HepG2 (cell line): ENCODE data around the gene IHH. TPM values are rescaled to one million over a fixed set of nuclear protein-coding genes. Genes with fewer than 3 reads are reported as not detected.
A peak's percentile ranks its signal among the peaks of the same experiment; 100 is the strongest.

Experiments
- GLI4 ChIP-seq: sonication (generic); formaldehyde crosslinking; IDR thresholded peaks from 2 replicates; pipeline ENCODE4 v1.5.1; 2020; ENCODE audit warnings: missing genetic modification reagents, mild to moderate bottlenecking, moderate library complexity, borderline replicate concordance
- GMEB2 ChIP-seq: IDR thresholded peaks from 2 replicates; pipeline ENCODE4 v1.6.1; 2016; ENCODE audit warnings: missing biosample characterization, missing genetic modification reagents, low read depth
- GTF3A ChIP-seq: sonication (generic); formaldehyde crosslinking; conservative IDR thresholded peaks from 2 replicates; pipeline ENCODE4 v1.4.0; 2020; ENCODE audit warnings: mild to moderate bottlenecking, missing genetic modification reagents
- MTF1 ChIP-seq: sonication (generic); formaldehyde crosslinking; IDR thresholded peaks from 2 replicates; pipeline ENCODE4 v1.5.0; 2020; ENCODE audit warnings: missing genetic modification reagents
- MYNN ChIP-seq: sonication (generic); formaldehyde crosslinking; IDR thresholded peaks from 2 replicates; pipeline ENCODE4 v1.4.0; 2020; ENCODE audit warnings: mild to moderate bottlenecking, low read depth, missing genetic modification reagents
- RFX3 ChIP-seq: IDR thresholded peaks from 2 replicates; pipeline ENCODE4 v1.6.1; 2016; ENCODE audit warnings: missing biosample characterization, missing genetic modification reagents
- TFE3 ChIP-seq: IDR thresholded peaks from 2 replicates; pipeline ENCODE4 v1.6.1; 2016
- ZKSCAN5 ChIP-seq: sonication (generic); formaldehyde crosslinking; IDR thresholded peaks from 2 replicates; pipeline ENCODE4 v1.5.1; 2020; ENCODE audit warnings: mild to moderate bottlenecking, missing genetic modification reagents
- ZNF12 ChIP-seq: sonication (generic); formaldehyde crosslinking; IDR thresholded peaks from 2 replicates; pipeline ENCODE4 v1.5.0; 2020; ENCODE audit warnings: missing genetic modification reagents
- ZNF280B ChIP-seq: sonication (generic); formaldehyde crosslinking; IDR thresholded peaks from 2 replicates; pipeline ENCODE4 v1.5.0; 2020; ENCODE audit warnings: missing genetic modification reagents, mild to moderate bottlenecking, borderline replicate concordance
- ZNF292 ChIP-seq: sonication (generic); formaldehyde crosslinking; IDR thresholded peaks from 2 replicates; pipeline ENCODE4 v1.8.1; 2022; ENCODE audit warnings: mild to moderate bottlenecking, low read depth, missing genetic modification reagents, borderline replicate concordance
- ZNF407 ChIP-seq: sonication (generic); formaldehyde crosslinking; IDR thresholded peaks from one replicate; pipeline ENCODE4 v1.5.1; 2020; ENCODE audit warnings: mild to moderate bottlenecking, missing genetic modification reagents; ENCODE audit errors: not compliant biosample characterization
- ZNF564 ChIP-seq: sonication (generic); formaldehyde crosslinking; IDR thresholded peaks from 2 replicates; pipeline ENCODE4 v1.8.1; 2023; ENCODE audit warnings: mild to moderate bottlenecking, missing genetic modification reagents
- ZNF598 ChIP-seq: sonication (generic); formaldehyde crosslinking; IDR thresholded peaks from 2 replicates; pipeline ENCODE4 v1.5.1; 2020; ENCODE audit warnings: mild to moderate bottlenecking, missing genetic modification reagents, borderline replicate concordance
- polyA plus RNA-seq, 8 experiments: library from polyadenylated mRNA; depleted of rRNA in 3 of 8; stranded (reverse) in 7 of 8; unstranded in 1 of 8; fragments of >200 nt; fragmentation: Illumina TruSeq in 4 of 8; extraction: Trizol in 4 of 8; gene quantifications; 2 replicates each; pipeline versions ENCODE4 v1.2.1 to v1.2.3, GENCODE V29; 2011 to 2016; ENCODE audit warnings: low read depth in 4 of 8, missing spikeins in 1 of 8, mixed read lengths in 1 of 8; ENCODE audit not compliant: insufficient read depth in 1 of 8
- total RNA-seq, 5 experiments: library from RNA; depleted of rRNA; stranded (reverse); fragments of >200 nt; fragmentation: Illumina TruSeq; extraction: Trizol; gene quantifications; 2 replicates each; pipeline ENCODE4 v1.2.3, GENCODE V29; 2016; ENCODE audit warnings: low read depth in 1 of 5

The IHH gene
- total and polyA plus RNA-seq, 2 of the 13 experiments (the other 11 are each of a cell fraction or from before 2014, with no cell fraction given) = 0.42 TPM; not detected in 1

GRCh38 chr2:219057709-219058540 lies 2.8 kb downstream of the IHH start (continued):
- TF ChIP-seq TFE3 (CRISPR knock-in tag) = no peak
- peak; percentile 21; the same call in 1 of the 2 replicates for TF ChIP-seq ZNF598
- 0 out of 2 replicates have a peak, but pooled peaks have one; percentile 14 for TF ChIP-seq GLI4
- no peak for TF ChIP-seq ZNF292 (CRISPR knock-in tag)
- no peak for TF ChIP-seq ZKSCAN5
- TF ChIP-seq RFX3 (CRISPR knock-in tag) = no peak
- no peak for TF ChIP-seq ZNF564 (CRISPR knock-in tag)
- no peak for TF ChIP-seq GTF3A (CRISPR knock-in tag)
- peak; percentile 75; the same call in 1 of the 2 replicates for TF ChIP-seq MYNN (CRISPR knock-in tag)
- TF ChIP-seq MTF1 (CRISPR knock-in tag) = no peak
- no peak for TF ChIP-seq ZNF12
- no peak for TF ChIP-seq GMEB2 (CRISPR knock-in tag)
- peak; percentile 85 for TF ChIP-seq ZNF280B
- TF ChIP-seq ZNF407 (CRISPR knock-in tag) = no peak
